Midbrain (tissue), 1 donor: ENCODE data around the gene MSL3B.

Experiments
- DNase-seq: peaks from one replicate; lab custom pipeline; 2025; lab: John Stamatoyannopoulos, UW

MSL3B gene

DNA sequence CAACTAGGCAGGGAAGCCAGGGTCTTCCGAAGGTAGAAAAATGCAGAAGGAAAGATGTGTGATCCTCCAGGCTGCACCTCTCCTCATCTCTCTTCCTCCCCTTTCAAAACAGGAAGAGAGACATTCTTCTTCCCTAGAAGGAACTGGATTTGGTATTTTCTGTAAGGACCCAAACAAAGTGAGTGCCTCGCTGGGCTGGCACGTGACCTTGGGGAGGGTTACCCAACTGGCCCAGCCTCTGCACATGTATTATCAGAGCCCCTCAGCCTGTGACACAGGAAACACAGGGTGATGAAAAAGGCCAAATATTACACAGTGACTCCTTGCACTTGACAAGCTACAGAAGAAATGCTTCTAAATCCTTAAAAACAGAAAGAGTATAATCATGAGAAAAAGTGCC, 16.1 kb downstream of the MSL3B start:
- no peak for DNase-seq

DNA sequence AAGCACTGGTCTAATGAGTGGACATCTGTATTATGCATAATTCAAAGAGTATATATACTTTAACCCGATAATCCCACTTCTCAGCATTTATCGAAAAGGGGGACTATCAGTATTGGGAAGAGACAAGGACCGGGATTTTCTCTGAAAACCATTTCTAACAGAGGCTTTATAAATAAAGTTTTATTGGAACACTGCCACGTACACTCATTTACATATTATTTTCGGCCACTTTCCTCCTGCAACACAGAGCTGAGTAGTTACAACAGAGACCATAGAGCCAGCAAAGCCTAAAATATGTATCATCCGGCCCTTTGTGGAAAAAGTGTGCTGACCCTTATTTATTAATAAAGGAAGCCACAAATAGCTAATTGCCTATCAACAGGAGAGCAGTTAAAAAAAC, 17.0 kb downstream of the MSL3B start:
- no peak for DNase-seq

DNA sequence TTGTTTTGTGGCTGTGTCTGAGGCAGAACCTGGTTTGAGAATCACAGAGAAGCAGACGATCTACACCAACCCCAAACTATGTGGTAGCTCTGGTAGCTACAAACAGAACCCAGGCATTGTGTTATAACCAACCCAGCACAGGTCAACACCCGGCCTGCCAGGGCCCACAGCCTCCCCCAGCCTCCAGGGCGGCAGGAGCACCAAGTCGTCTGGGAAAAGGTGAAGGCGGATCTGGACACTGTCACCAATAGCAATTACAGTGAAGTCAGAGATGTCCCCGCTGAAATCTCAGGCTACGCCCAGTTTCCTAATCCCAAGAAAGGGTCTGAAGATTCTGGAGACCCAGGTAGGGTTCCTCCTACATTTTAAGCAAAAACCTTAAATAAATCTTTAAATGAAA, 17.4 kb downstream of the MSL3B start:
- DNase-seq = no peak

DNA sequence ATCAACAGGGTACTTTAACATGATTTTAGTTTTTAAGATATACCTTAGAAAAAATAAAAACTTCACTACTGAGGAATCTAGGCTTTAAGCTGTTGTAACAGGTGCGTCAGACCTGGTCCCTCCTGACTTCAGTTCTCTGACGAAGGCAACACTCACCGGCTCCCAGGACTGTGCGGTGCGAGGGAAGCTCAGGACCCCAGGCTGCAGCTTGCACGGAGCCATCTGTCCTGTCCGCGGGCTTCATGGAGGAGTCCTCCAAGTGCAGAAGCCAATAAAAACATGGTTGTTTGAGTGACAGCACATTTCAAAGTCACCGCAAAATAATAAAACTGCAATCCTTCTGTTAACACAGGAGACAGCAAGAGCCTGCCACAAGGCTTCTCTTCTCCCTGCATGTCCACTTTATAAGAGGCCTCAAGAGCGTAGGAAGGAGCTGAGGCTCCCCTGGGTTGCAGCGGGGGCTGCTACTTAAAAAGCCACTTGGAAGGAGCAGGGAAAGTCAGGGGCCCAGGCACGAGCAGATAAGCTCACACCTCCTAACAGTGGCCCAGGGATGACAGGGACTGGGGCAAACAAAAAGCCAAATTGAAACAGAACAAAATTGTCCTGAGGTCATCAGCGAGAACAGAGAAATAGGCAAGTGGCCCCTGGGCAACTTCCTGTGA, 18.4 kb downstream of the MSL3B start:
- no peak for DNase-seq

- no peak for DNase-seq
These were observed 19.9 kb downstream of the MSL3B start for GRCh38 chr2:233848276-233848675.

GRCh38 chr2:233847248-233847898, 20.8 kb downstream of the MSL3B start:
- no peak for DNase-seq

GRCh38 chr2:233846387-233847247, 21.6 kb downstream of the MSL3B start:
- no peak for DNase-seq

GRCh38 chr2:233845301-233846060, 22.7 kb downstream of the MSL3B start:
- DNase-seq = no peak

DNA sequence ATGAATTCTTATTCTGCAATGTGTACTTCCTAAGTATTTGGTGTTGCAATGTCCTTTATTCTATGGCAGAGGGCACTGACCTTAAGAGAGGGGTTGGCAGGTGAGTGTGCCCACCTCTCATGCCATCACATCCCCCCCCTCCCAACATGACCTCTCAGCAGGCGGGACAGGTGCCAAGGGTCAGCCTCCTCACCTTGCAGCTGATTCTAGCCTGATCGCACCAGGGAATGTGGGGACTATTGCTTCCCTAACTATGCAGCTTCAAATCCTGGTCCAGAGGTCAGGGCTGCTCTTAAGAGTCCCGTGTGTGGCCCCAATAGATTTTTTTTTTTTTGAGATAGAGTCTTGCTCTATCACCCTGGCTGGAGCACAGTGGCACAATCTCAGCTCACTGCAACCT, 23.4 kb downstream of the MSL3B start:
- DNase-seq = no peak

DNA sequence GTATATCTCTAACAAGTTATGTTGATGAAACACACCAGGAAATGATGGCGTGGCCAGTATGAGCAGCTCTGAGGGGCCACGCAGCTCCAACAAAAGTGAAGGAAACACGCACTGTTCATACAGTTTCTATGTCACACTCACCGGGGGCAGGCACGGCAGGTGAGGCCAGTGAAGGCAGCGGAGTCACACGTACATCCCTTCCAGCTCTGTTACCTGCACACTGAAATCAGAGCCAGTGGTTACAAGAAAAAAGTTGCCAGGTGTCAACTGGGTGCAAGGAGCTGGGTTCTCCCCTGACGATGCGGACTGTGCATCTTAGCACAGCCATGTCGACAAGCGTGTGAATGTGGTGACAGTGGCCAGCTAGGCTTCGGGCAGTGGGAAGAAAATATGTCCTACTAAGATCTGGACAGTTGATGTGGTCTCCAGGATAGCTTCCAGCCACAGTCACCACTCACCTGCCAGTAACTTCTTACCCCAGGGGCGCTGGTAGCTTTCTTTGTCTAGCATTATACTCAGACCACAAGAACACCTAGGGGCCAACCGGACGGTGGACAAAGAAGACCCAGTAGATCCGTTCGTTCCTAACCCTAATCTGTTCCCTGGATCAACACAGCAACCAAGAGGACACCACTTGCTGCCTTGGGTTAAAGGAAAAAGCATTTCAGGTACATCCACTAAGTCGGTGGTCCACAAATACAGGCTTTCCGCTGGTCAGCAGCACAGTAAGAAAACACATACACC, 23.9 kb downstream of the MSL3B start:
- no peak for DNase-seq

DNA sequence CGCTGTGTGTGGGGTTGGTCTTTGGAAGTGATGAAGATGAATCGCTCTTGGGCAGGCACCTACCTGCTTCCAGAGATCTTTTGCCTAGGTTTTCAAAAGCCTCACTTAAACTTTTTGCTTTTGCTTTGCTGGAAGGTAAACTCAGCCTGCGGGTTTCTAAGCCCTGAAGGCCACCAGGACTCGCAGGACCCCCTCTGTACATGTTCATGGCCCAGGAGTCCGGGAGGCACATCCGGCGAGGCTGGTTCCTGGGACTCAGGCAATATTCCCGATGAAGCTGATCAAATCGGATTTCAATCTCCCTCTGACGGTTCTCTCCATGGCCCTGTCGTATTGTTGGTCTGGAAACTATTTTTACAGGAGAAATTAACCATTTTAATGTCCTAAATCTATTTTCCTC, 27.0 kb downstream of the MSL3B start:
- DNase-seq = no peak

- DNase-seq = no peak
These were observed 27.7 kb downstream of the MSL3B start for GRCh38 chr2:233840520-233840919.

DNA sequence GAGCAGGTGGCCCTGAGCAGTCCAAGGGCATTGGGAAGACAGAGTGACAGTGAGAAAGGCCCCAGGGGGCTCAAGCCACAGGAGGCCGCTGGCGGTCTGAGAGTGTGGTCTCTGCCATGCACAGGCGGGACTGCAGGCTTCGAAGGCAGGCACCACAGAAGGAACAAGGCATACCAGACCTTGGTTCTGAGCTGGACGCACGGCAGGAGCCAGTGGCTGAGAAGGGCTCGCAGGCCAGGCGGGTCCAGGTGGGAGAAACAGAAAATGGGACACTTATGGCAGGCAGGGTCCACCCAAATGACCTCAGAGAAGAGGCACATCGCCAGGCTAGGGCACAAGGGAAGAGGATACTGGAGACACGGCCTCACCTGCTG, 28.8 kb downstream of the MSL3B start:
- DNase-seq = no peak

GRCh38 chr2:233838726-233839446, 29.3 kb downstream of the MSL3B start:
- DNase-seq = no peak

- DNase-seq = no peak
These were observed 29.9 kb downstream of the MSL3B start for GRCh38 chr2:233838251-233838650.

GRCh38 chr2:233837694-233838229, 30.4 kb downstream of the MSL3B start:
- DNase-seq = no peak

- DNase-seq = no peak
These were observed 31.8 kb downstream of the MSL3B start for GRCh38 chr2:233836359-233836758.

DNA sequence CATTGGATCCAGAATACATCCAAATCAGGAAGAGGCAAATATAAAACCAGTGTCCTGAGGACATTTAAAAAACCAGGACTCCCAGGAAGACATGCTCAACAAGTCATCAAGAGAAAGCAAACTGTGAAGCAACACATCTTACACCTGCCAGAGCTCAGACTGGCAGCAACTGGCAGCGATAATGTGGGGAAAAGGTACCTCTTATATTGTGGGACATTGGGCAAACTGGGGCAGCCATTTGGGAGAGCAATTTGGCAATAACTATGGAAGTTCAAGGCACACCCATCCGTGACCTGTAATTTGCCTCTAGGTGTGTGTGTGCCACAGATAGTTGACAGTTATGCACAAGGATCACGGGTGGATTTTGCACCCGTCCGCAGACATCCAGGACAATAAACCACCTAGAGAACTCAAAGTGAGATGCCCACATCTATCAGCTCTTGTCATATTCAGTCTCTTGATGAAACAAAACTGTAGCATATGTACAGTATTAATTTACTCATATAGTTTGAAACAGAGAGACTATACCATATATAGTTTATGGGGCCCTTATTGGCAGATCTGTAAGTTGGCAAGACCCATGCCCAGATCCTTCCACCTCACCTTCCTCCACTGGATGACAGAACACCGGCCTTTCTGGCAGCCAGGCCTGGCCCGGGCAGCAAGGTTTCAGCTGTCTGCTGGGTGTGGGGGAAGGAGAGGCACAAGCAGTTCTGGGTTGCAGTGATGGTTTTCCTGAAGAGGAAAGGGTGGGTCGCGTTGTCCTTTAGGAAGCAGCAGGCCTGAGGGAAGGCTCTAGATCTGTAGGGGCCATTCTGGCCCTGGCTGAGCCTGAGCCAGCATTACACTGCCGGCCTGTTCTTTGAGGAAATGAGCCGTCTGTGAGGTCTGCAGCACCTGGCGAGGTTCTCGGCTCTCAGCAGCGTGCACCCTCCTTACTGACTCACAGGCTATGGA, 32.7 kb downstream of the MSL3B start:
- no peak for DNase-seq

GRCh38 chr2:233833345-233833744, 34.8 kb downstream of the MSL3B start:
- no peak for DNase-seq
